GM19240 (cell line): ENCODE measurements around the gene SHF.
"Not testable (repeated sequence)": the region's sequence is repeated elsewhere in the genome, so short reads cannot be mapped to it uniquely, and the experiment has no call there.

Experiments
- DNase-seq: peaks from one replicate; pipeline ENCODE4 v3.0.0; 2011; ENCODE audit warnings: low spot score; ENCODE audit not compliant: insufficient read length

SHF gene

GRCh38 chr15:45187894-45188830 is at the start of gene SHF:
Gene SHF (minus strand): TSS chr15:45187966. CDS start chr15:45187951, 15 bp downstream.
- DNase-seq, result no peak

GRCh38 chr15:45236806-45237205 is 49.0 kb upstream of the SHF start:
- not testable (repeated sequence) for DNase-seq

GRCh38 chr15:45234562-45235235 is 46.9 kb upstream of the SHF start:
- DNase-seq, result no peak

GRCh38 chr15:45231864-45232562 is 44.2 kb upstream of the SHF start:
- DNase-seq, result no peak

GRCh38 chr15:45231132-45231531 is 43.4 kb upstream of the SHF start:
- no peak for DNase-seq

- DNase-seq, result no peak
These were observed 42.6 kb upstream of the SHF start for GRCh38 chr15:45230245-45230965.

GRCh38 chr15:45228931-45229330 is 41.2 kb upstream of the SHF start:
- no peak for DNase-seq

- DNase-seq, result no peak
These were observed 37.9 kb upstream of the SHF start for GRCh38 chr15:45225506-45226273.

GRCh38 chr15:45224621-45225217 is 37.0 kb upstream of the SHF start:
- DNase-seq, result no peak

- DNase-seq, result no peak
These were observed 34.2 kb upstream of the SHF start for GRCh38 chr15:45221967-45222366.

- DNase-seq, result no peak
These were observed 33.4 kb upstream of the SHF start for GRCh38 chr15:45221053-45221599.

- no peak for DNase-seq
These were observed 24.7 kb upstream of the SHF start for GRCh38 chr15:45212493-45212892.

- DNase-seq, result peak; percentile 35
These were observed 17.4 kb upstream of the SHF start for GRCh38 chr15:45205192-45205591.

GRCh38 chr15:45203182-45203581 is 15.4 kb upstream of the SHF start:
- no peak for DNase-seq

- DNase-seq, result no peak
These were observed 14.1 kb upstream of the SHF start for GRCh38 chr15:45201869-45202268.

GRCh38 chr15:45201557-45201859 is 13.7 kb upstream of the SHF start:
- no peak for DNase-seq

- DNase-seq, result no peak
These were observed 13.2 kb upstream of the SHF start for GRCh38 chr15:45200799-45201556.

- peak; percentile 37 for DNase-seq
These were observed 12.4 kb upstream of the SHF start for GRCh38 chr15:45200001-45200798.
